ENCODE results near the gene RHOBTB3. TPM values are rescaled to one million over a fixed set of nuclear protein-coding genes. Genes with fewer than 3 reads are reported as not detected.

Gene RHOBTB3
- total RNA-seq, 4 donors from 2014 or later = 55.6 to 216 (median 135) TPM

GRCh38 chr5:95845391-95845790, 114.3 kb downstream of the RHOBTB3 start:
- no peak overlapping the region for H3K4me3 ChIP-seq
- WGBS, 2 donors (ENCODE audit: low coverage in 1 of 2) = 84 to 92% methylated on average over 2 to 3 of the region's 3 CpGs
- no peak for ATAC-seq
- no peak for TF ChIP-seq CTCF (IDR thresholded peaks at IDR 0.05)
- TF ChIP-seq POLR2A (IDR thresholded peaks at IDR 0.05) = no peak
- no peak for TF ChIP-seq POLR2AphosphoS5 (IDR thresholded peaks at IDR 0.05)
- TF ChIP-seq EP300 (IDR thresholded peaks at IDR 0.05) = no peak
- H3K4me1 ChIP-seq = peaks cover 0 to 15% (median 3%) of the 10 kb centered on the region in 3 donors
- peak overlapping the region in 1 of 4 donors; percentile 12 for H3K27ac ChIP-seq
- no peaks in the 10 kb centered on the region for H3K36me3 ChIP-seq
- no peaks in the 10 kb centered on the region for H3K27me3 ChIP-seq
- H3K9me3 ChIP-seq = no peaks in the 10 kb centered on the region

Other genes with a start within 250 kb of the RHOBTB3 start
- 100 to 1,000 TPM in 1 of 4 donors, 10 to 100 TPM in 3; 59.6 to 110 (median 72.2) TPM for gene SKIC3, start 176.4 kb upstream of the RHOBTB3 start, total RNA-seq
- gene ARSK, start 176.2 kb upstream of the RHOBTB3 start, total RNA-seq = 10 to 100 TPM in 1 of 4 donors, 1 to 10 TPM in 3; 7.8 to 10.9 (median 8.6) TPM
- gene GPR150, start 111.2 kb upstream of the RHOBTB3 start, total RNA-seq = under 1 TPM in 2 of 4 donors, not detected in 2; 0.31 to 0.39 TPM
- 1 to 10 TPM in 3 of 4 donors, under 1 TPM in 1; 0.89 to 2.6 (median 1.8) TPM for gene RFESD, start 84.6 kb upstream of the RHOBTB3 start, total RNA-seq
- under 1 TPM in 1 of 4 donors, not detected in 3; 0.27 TPM for gene SPATA9, start 48.3 kb upstream of the RHOBTB3 start, total RNA-seq
- 10 to 100 TPM; 20.2 to 65.3 (median 41.3) TPM for gene GLRX, start 91.4 kb downstream of the RHOBTB3 start, total RNA-seq
- 100 to 1,000 TPM in 1 of 4 donors, 10 to 100 TPM in 3; 38.4 to 117 (median 59.3) TPM for gene ELL2, start 230.5 kb downstream of the RHOBTB3 start, total RNA-seq